WTC11 (cell line): ENCODE measurements around the gene SLC25A48. TPM values are rescaled to one million over a fixed set of nuclear protein-coding genes. Genes with fewer than 3 reads are reported as not detected.

Experiments used
- ATAC-seq: fragments of 200-7000 bp; cut with Tn5 transposase; 2 replicates; pipeline ENCODE4 v1.10.0; 2021; ENCODE audit warnings: mild to moderate bottlenecking, moderate library complexity
- CTCF ChIA-PET: fragments of 300-600 bp; sonication (Branson Sonifier 250); formaldehyde crosslinking; loops from one replicate; lab custom pipeline; 2021; ENCODE audit warnings: antibody characterized with exemption; lab: Charles Lee
- POLR2A ChIA-PET: fragments of 350-600 bp; sonication (Branson Sonifier 250); formaldehyde crosslinking; loops from one replicate; lab custom pipeline; 2021; ENCODE audit warnings: antibody characterized with exemption; lab: Charles Lee
- DNase-seq: peaks from one replicate; pipeline ENCODE4 v3.0.0; 2021; ENCODE audit warnings: low spot score
- H3K27ac Mint-ChIP-seq: 2 replicates; pipeline ENCODE4 v1.8.0; 2021; ENCODE audit warnings: mixed read lengths
- H3K27me3 Mint-ChIP-seq: 2 replicates; pipeline ENCODE4 v1.8.0; 2021; ENCODE audit warnings: low read depth, mild to moderate bottlenecking, moderate library complexity, mixed read lengths
- H3K36me3 Mint-ChIP-seq: 2 replicates; pipeline ENCODE4 v1.8.0; 2021; ENCODE audit warnings: mixed read lengths
- H3K4me1 Mint-ChIP-seq: 2 replicates; pipeline ENCODE4 v1.8.0; 2022; ENCODE audit warnings: mixed read lengths
- H3K4me3 Mint-ChIP-seq: 2 replicates; pipeline ENCODE4 v1.8.0; 2021; ENCODE audit warnings: mild to moderate bottlenecking, moderate library complexity, mixed read lengths
- H3K9me3 Mint-ChIP-seq: 2 replicates; pipeline ENCODE4 v1.8.0; 2021; ENCODE audit warnings: mixed read lengths
- CREM ChIP-seq: sonication (generic); formaldehyde crosslinking; IDR thresholded peaks from 2 replicates; pipeline ENCODE4 v1.8.1; 2022; ENCODE audit warnings: mild to moderate bottlenecking, missing genetic modification reagents, moderate library complexity
- FOXJ3 ChIP-seq: sonication (generic); formaldehyde crosslinking; IDR thresholded peaks from 2 replicates; pipeline ENCODE4 v1.9.0; 2021; ENCODE audit warnings: missing genetic modification reagents, mild to moderate bottlenecking, borderline replicate concordance
- FOXP1 ChIP-seq: sonication (generic); formaldehyde crosslinking; IDR thresholded peaks from 2 replicates; pipeline ENCODE4 v1.8.0; 2022; ENCODE audit warnings: missing genetic modification reagents, mild to moderate bottlenecking, moderate library complexity, borderline replicate concordance
- IRF2 ChIP-seq: sonication (generic); formaldehyde crosslinking; IDR thresholded peaks from 2 replicates; pipeline ENCODE4 v1.8.0; 2022; ENCODE audit warnings: low read depth, missing genetic modification reagents, borderline replicate concordance
- MXD4 ChIP-seq: fragments of 250-450 bp; sonication (Bioruptor Pico); IDR thresholded peaks from 2 replicates; pipeline ENCODE4 v1.8.0; 2021; ENCODE audit warnings: mild to moderate bottlenecking, moderate library complexity, borderline replicate concordance
- NR1H2 ChIP-seq: sonication (generic); formaldehyde crosslinking; IDR thresholded peaks from 2 replicates; pipeline ENCODE4 v1.9.0; 2021; ENCODE audit warnings: mild to moderate bottlenecking, moderate library complexity, missing genetic modification reagents
- NR2C2 ChIP-seq: sonication (generic); formaldehyde crosslinking; IDR thresholded peaks from 2 replicates; pipeline ENCODE4 v1.8.0; 2022; ENCODE audit warnings: mild to moderate bottlenecking, missing genetic modification reagents
- NR3C1 ChIP-seq: sonication (generic); formaldehyde crosslinking; conservative IDR thresholded peaks from 2 replicates; pipeline ENCODE4 v1.8.1; 2023; ENCODE audit warnings: low read depth, mild to moderate bottlenecking, missing genetic modification reagents
- ZBTB21 ChIP-seq: sonication (generic); formaldehyde crosslinking; IDR thresholded peaks from 2 replicates; pipeline ENCODE4 v1.8.1; 2023; ENCODE audit warnings: mild to moderate bottlenecking, missing genetic modification reagents, borderline replicate concordance
- ZNF121 ChIP-seq: sonication (generic); formaldehyde crosslinking; IDR thresholded peaks from 2 replicates; pipeline ENCODE4 v1.8.0; 2023; ENCODE audit warnings: missing genetic modification reagents
- ZNF317 ChIP-seq: sonication (generic); formaldehyde crosslinking; IDR thresholded peaks from 2 replicates; pipeline ENCODE4 v1.8.1; 2023; ENCODE audit warnings: low read depth, mild to moderate bottlenecking, moderate library complexity, missing genetic modification reagents, borderline replicate concordance
- ZNF396 ChIP-seq: fragments of 250-450 bp; sonication (Bioruptor Pico); IDR thresholded peaks from 2 replicates; pipeline ENCODE4 v1.8.0; 2021; ENCODE audit warnings: mild to moderate bottlenecking, moderate library complexity, borderline replicate concordance
- total RNA-seq: library from RNA; stranded (reverse); gene quantifications from 3 replicates; pipeline ENCODE4 v1.2.3, GENCODE V29; 2021
- TF ChIP-seq, protein P1 (sequence below): sonication (generic); formaldehyde crosslinking; conservative IDR thresholded peaks from 2 replicates; pipeline ENCODE4 v1.8.1; 2023; ENCODE audit warnings: mild to moderate bottlenecking, low read depth, missing genetic modification reagents, moderate library complexity
- TF ChIP-seq, protein P2 (sequence below): sonication (generic); formaldehyde crosslinking; IDR thresholded peaks from 2 replicates; pipeline ENCODE4 v1.8.0; 2022; ENCODE audit warnings: missing genetic modification reagents
- TF ChIP-seq, protein P3 (sequence below): sonication (generic); formaldehyde crosslinking; IDR thresholded peaks from 2 replicates; pipeline ENCODE4 v1.8.0; 2023; ENCODE audit warnings: missing genetic modification reagents
- TF ChIP-seq, protein P4 (sequence below): sonication (generic); formaldehyde crosslinking; IDR thresholded peaks from 2 replicates; pipeline ENCODE4 v1.8.1; 2023; ENCODE audit warnings: mild to moderate bottlenecking, moderate library complexity, missing genetic modification reagents
- TF ChIP-seq, protein P5 (sequence below): sonication (generic); formaldehyde crosslinking; IDR thresholded peaks from 2 replicates; pipeline ENCODE4 v1.8.1; 2023; ENCODE audit warnings: mild to moderate bottlenecking, missing genetic modification reagents, moderate library complexity
- TF ChIP-seq, protein P6 (sequence below): sonication (generic); formaldehyde crosslinking; IDR thresholded peaks from 2 replicates; pipeline ENCODE4 v1.8.0; 2023; ENCODE audit warnings: missing genetic modification reagents, mild to moderate bottlenecking, borderline replicate concordance

The SLC25A48 gene
- total RNA-seq, 1 experiment from 2014 or later, result 1.1 TPM

DNA sequence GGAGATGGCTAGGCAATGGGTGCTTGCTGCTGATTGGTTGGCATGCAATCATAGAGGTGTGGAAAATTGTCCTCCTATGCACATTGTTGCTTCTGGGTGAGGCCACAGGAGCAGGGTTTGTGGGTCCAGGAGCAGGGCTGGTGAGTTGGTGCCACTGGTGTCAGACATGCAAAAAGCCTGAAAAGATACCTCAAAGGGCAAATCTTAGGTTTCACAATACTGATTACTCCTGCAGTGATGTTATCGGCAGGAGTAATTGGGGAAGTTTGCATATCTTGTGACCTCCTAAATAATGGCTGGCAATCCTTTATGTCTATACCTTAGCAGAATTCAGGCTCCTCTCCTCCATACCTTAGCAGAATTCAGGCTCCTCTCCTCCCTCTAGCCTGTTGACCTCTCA lies 25.2 kb downstream of the SLC25A48 start:
- Mint-ChIP-seq H3K4me1 (no peaks in the 10 kb centered on the region), H3K9me3 (no peaks in the 10 kb centered on the region; the same call in 1 of the 2 replicates), H3K27me3 (no peaks in the 10 kb centered on the region), H3K27ac (no peak overlapping the region), H3K36me3 (no peaks in the 10 kb centered on the region), H3K4me3 (no peak overlapping the region)
- ChIA-PET POLR2A (no interaction called here), CTCF (no interaction called here)
- TF ChIP-seq ZBTB21, result no peak
- TF ChIP-seq NR2C2 (CRISPR knock-in tag), result no peak
- TF ChIP-seq, protein P1, sequence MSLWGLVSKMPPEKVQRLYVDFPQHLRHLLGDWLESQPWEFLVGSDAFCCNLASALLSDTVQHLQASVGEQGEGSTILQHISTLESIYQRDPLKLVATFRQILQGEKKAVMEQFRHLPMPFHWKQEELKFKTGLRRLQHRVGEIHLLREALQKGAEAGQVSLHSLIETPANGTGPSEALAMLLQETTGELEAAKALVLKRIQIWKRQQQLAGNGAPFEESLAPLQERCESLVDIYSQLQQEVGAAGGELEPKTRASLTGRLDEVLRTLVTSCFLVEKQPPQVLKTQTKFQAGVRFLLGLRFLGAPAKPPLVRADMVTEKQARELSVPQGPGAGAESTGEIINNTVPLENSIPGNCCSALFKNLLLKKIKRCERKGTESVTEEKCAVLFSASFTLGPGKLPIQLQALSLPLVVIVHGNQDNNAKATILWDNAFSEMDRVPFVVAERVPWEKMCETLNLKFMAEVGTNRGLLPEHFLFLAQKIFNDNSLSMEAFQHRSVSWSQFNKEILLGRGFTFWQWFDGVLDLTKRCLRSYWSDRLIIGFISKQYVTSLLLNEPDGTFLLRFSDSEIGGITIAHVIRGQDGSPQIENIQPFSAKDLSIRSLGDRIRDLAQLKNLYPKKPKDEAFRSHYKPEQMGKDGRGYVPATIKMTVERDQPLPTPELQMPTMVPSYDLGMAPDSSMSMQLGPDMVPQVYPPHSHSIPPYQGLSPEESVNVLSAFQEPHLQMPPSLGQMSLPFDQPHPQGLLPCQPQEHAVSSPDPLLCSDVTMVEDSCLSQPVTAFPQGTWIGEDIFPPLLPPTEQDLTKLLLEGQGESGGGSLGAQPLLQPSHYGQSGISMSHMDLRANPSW, result no peak
- TF ChIP-seq FOXJ3 (CRISPR knock-in tag), result no peak
- TF ChIP-seq, protein P2, sequence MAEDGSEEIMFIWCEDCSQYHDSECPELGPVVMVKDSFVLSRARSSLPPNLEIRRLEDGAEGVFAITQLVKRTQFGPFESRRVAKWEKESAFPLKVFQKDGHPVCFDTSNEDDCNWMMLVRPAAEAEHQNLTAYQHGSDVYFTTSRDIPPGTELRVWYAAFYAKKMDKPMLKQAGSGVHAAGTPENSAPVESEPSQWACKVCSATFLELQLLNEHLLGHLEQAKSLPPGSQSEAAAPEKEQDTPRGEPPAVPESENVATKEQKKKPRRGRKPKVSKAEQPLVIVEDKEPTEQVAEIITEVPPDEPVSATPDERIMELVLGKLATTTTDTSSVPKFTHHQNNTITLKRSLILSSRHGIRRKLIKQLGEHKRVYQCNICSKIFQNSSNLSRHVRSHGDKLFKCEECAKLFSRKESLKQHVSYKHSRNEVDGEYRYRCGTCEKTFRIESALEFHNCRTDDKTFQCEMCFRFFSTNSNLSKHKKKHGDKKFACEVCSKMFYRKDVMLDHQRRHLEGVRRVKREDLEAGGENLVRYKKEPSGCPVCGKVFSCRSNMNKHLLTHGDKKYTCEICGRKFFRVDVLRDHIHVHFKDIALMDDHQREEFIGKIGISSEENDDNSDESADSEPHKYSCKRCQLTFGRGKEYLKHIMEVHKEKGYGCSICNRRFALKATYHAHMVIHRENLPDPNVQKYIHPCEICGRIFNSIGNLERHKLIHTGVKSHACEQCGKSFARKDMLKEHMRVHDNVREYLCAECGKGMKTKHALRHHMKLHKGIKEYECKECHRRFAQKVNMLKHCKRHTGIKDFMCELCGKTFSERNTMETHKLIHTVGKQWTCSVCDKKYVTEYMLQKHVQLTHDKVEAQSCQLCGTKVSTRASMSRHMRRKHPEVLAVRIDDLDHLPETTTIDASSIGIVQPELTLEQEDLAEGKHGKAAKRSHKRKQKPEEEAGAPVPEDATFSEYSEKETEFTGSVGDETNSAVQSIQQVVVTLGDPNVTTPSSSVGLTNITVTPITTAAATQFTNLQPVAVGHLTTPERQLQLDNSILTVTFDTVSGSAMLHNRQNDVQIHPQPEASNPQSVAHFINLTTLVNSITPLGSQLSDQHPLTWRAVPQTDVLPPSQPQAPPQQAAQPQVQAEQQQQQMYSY (CRISPR knock-in tag), result no peak
- no peak for TF ChIP-seq NR3C1 (CRISPR knock-in tag)
- TF ChIP-seq, protein P3, sequence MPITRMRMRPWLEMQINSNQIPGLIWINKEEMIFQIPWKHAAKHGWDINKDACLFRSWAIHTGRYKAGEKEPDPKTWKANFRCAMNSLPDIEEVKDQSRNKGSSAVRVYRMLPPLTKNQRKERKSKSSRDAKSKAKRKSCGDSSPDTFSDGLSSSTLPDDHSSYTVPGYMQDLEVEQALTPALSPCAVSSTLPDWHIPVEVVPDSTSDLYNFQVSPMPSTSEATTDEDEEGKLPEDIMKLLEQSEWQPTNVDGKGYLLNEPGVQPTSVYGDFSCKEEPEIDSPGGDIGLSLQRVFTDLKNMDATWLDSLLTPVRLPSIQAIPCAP (CRISPR knock-in tag), result no peak
- TF ChIP-seq NR1H2 (CRISPR knock-in tag), result no peak
- TF ChIP-seq ZNF317 (CRISPR knock-in tag), result no peak
- TF ChIP-seq, protein P4, sequence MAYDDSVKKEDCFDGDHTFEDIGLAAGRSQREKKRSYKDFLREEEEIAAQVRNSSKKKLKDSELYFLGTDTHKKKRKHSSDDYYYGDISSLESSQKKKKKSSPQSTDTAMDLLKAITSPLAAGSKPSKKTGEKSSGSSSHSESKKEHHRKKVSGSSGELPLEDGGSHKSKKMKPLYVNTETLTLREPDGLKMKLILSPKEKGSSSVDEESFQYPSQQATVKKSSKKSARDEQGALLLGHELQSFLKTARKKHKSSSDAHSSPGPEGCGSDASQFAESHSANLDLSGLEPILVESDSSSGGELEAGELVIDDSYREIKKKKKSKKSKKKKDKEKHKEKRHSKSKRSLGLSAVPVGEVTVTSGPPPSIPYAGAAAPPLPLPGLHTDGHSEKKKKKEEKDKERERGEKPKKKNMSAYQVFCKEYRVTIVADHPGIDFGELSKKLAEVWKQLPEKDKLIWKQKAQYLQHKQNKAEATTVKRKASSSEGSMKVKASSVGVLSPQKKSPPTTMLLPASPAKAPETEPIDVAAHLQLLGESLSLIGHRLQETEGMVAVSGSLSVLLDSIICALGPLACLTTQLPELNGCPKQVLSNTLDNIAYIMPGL, result no peak
- TF ChIP-seq MXD4 (CRISPR knock-in tag), result no peak
- no peak for TF ChIP-seq IRF2
- TF ChIP-seq FOXP1, result no peak
- TF ChIP-seq CREM, result no peak
- no peak for TF ChIP-seq ZNF121 (CRISPR knock-in tag)
- TF ChIP-seq, protein P5, sequence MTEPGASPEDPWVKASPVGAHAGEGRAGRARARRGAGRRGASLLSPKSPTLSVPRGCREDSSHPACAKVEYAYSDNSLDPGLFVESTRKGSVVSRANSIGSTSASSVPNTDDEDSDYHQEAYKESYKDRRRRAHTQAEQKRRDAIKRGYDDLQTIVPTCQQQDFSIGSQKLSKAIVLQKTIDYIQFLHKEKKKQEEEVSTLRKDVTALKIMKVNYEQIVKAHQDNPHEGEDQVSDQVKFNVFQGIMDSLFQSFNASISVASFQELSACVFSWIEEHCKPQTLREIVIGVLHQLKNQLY (CRISPR knock-in tag), result no peak
- no peak for TF ChIP-seq ZNF396 (CRISPR knock-in tag)
- TF ChIP-seq, protein P6, sequence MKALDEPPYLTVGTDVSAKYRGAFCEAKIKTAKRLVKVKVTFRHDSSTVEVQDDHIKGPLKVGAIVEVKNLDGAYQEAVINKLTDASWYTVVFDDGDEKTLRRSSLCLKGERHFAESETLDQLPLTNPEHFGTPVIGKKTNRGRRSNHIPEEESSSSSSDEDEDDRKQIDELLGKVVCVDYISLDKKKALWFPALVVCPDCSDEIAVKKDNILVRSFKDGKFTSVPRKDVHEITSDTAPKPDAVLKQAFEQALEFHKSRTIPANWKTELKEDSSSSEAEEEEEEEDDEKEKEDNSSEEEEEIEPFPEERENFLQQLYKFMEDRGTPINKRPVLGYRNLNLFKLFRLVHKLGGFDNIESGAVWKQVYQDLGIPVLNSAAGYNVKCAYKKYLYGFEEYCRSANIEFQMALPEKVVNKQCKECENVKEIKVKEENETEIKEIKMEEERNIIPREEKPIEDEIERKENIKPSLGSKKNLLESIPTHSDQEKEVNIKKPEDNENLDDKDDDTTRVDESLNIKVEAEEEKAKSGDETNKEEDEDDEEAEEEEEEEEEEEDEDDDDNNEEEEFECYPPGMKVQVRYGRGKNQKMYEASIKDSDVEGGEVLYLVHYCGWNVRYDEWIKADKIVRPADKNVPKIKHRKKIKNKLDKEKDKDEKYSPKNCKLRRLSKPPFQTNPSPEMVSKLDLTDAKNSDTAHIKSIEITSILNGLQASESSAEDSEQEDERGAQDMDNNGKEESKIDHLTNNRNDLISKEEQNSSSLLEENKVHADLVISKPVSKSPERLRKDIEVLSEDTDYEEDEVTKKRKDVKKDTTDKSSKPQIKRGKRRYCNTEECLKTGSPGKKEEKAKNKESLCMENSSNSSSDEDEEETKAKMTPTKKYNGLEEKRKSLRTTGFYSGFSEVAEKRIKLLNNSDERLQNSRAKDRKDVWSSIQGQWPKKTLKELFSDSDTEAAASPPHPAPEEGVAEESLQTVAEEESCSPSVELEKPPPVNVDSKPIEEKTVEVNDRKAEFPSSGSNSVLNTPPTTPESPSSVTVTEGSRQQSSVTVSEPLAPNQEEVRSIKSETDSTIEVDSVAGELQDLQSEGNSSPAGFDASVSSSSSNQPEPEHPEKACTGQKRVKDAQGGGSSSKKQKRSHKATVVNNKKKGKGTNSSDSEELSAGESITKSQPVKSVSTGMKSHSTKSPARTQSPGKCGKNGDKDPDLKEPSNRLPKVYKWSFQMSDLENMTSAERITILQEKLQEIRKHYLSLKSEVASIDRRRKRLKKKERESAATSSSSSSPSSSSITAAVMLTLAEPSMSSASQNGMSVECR (CRISPR knock-in tag), result no peak
- no peak for ATAC-seq
- no peak for DNase-seq
